ENCODE measurements around the gene RPS15. TPM values are rescaled to one million over a fixed set of nuclear protein-coding genes. Genes with fewer than 3 reads are reported as not detected.

The RPS15 gene
- polyA plus RNA-seq, 1 donor (not counting 4 experiments of a cell fraction or from before 2014, with no cell fraction given): 795 TPM

DNA sequence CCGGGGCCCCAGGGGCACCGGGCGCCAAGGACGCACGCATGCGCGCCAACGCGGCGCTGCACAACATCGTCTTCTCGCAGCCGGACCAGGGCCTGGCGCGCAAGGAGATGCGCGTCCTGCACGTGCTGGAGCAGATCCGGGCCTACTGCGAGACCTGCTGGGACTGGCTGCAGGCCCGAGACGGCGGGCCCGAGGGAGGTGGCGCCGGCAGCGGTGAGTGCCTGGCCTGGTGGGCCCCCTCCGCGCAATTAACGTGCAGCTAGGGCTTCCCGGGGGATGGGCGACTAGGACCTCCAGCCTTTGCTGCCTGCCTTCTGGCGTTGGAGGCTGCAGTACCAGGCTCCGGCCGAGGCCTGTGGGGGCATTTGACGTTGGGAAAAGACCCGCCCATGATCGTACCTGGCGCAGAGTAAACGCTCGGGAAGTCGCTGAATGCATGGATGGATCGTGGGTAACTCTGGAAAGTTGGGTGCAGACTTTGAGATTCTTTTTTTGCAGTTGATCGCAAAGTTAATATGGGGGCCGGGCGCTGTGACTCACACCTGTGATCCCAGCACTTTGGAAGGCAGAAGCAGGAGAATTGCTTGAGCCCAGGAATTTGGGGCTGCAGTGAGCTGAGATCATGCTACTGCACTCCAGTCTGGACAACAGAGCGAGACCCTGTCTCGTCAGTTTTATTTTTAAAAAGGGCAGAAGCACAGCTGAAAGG lies 19.0 kb downstream of the RPS15 start:
- H3K9me3 ChIP-seq (ENCODE audit: control insufficient read depth, low read depth, low read length): no peaks in the 10 kb centered on the region
- H3K9me1 ChIP-seq (ENCODE audit: control insufficient read depth, extremely low read depth, insufficient read depth, low read length): no peaks in the 10 kb centered on the region
- H3K36me3 ChIP-seq (ENCODE audit: control insufficient read depth in 2 of 2, extremely low read depth in 1 of 2, insufficient read depth in 2 of 2, low read length in 2 of 2): no peaks in the 10 kb centered on the region
- no peak overlapping the region for H2AFZ ChIP-seq (ENCODE audit: control insufficient read depth, low read length)
- peaks cover 54% of the 10 kb centered on the region for H3K27me3 ChIP-seq (ENCODE audit: control insufficient read depth, extremely low read depth, insufficient read depth, low read length)
- no peak for TF ChIP-seq EZH2 (IDR thresholded peaks at IDR 0.05; ENCODE audit: low read length)
- TF ChIP-seq, protein P1, sequence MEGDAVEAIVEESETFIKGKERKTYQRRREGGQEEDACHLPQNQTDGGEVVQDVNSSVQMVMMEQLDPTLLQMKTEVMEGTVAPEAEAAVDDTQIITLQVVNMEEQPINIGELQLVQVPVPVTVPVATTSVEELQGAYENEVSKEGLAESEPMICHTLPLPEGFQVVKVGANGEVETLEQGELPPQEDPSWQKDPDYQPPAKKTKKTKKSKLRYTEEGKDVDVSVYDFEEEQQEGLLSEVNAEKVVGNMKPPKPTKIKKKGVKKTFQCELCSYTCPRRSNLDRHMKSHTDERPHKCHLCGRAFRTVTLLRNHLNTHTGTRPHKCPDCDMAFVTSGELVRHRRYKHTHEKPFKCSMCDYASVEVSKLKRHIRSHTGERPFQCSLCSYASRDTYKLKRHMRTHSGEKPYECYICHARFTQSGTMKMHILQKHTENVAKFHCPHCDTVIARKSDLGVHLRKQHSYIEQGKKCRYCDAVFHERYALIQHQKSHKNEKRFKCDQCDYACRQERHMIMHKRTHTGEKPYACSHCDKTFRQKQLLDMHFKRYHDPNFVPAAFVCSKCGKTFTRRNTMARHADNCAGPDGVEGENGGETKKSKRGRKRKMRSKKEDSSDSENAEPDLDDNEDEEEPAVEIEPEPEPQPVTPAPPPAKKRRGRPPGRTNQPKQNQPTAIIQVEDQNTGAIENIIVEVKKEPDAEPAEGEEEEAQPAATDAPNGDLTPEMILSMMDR (optimal IDR thresholded peaks at IDR 0.05 in 1 of 3, IDR thresholded peaks at IDR 0.05 in 1 of 3, conservative IDR thresholded peaks at IDR 0.05 in 1 of 3; ENCODE audit: extremely low read depth in 1 of 3, insufficient read depth in 2 of 3, low read length in 3 of 3): peak in 1 of 3 experiments; percentile 26
- dilution Hi-C loops (cut with MboI; ENCODE audit: extremely low pct_ligation_motif_present, low sequenced_read_pairs): no loop called here
- no peak overlapping the region for H3K4me2 ChIP-seq (ENCODE audit: control insufficient read depth, extremely low read depth, insufficient read depth, low read depth, low read length)
- FAIRE-seq (no peak), DNase-seq (ENCODE audit: low read depth, low spot score) (no peak)
- H3K79me2 ChIP-seq (ENCODE audit: control insufficient read depth, insufficient read depth, low read length): no peaks in the 10 kb centered on the region
- H3K27ac ChIP-seq (ENCODE audit: control insufficient read depth, insufficient read depth, low read length): no peak overlapping the region
- H4K20me1 ChIP-seq (ENCODE audit: control insufficient read depth, extremely low read depth, insufficient read depth, low read length): no peaks in the 10 kb centered on the region
- no peak overlapping the region for H3K9ac ChIP-seq (ENCODE audit: control insufficient read depth, extremely low read depth, insufficient read depth, low read length)
- peaks cover 6% of the 10 kb centered on the region for H3K4me1 ChIP-seq (ENCODE audit: control insufficient read depth, extremely low read depth, insufficient read depth, low read length)
- H3K4me3 ChIP-seq (ENCODE audit: control insufficient read depth in 2 of 3, extremely low read depth in 1 of 3, insufficient read depth in 2 of 3, low read depth in 1 of 3, low read length in 3 of 3): no peak overlapping the region

GRCh38 chr19:1457892-1458291 lies 19.7 kb downstream of the RPS15 start:
- no peak for TF ChIP-seq EZH2 (IDR thresholded peaks at IDR 0.05; ENCODE audit: low read length)
- TF ChIP-seq, protein P1 (optimal IDR thresholded peaks at IDR 0.05 in 1 of 3, IDR thresholded peaks at IDR 0.05 in 1 of 3, conservative IDR thresholded peaks at IDR 0.05 in 1 of 3; ENCODE audit: extremely low read depth in 1 of 3, insufficient read depth in 2 of 3, low read length in 3 of 3): no peak
- no peak overlapping the region for H3K4me2 ChIP-seq (ENCODE audit: control insufficient read depth, extremely low read depth, insufficient read depth, low read depth, low read length)
- H3K9me1 ChIP-seq (ENCODE audit: control insufficient read depth, extremely low read depth, insufficient read depth, low read length): no peaks in the 10 kb centered on the region
- H3K79me2 ChIP-seq (ENCODE audit: control insufficient read depth, insufficient read depth, low read length): no peaks in the 10 kb centered on the region
- H3K4me1 ChIP-seq (ENCODE audit: control insufficient read depth, extremely low read depth, insufficient read depth, low read length): peaks cover 6% of the 10 kb centered on the region
- no peaks in the 10 kb centered on the region for H3K36me3 ChIP-seq (ENCODE audit: control insufficient read depth in 2 of 2, extremely low read depth in 1 of 2, insufficient read depth in 2 of 2, low read length in 2 of 2)
- H3K9ac ChIP-seq (ENCODE audit: control insufficient read depth, extremely low read depth, insufficient read depth, low read length): no peak overlapping the region
- H3K27me3 ChIP-seq (ENCODE audit: control insufficient read depth, extremely low read depth, insufficient read depth, low read length): peaks cover 47% of the 10 kb centered on the region
- no peak for DNase-seq (ENCODE audit: low read depth, low spot score)
- H4K20me1 ChIP-seq (ENCODE audit: control insufficient read depth, extremely low read depth, insufficient read depth, low read length): no peaks in the 10 kb centered on the region
- H3K4me3 ChIP-seq (ENCODE audit: control insufficient read depth in 2 of 3, extremely low read depth in 1 of 3, insufficient read depth in 2 of 3, low read depth in 1 of 3, low read length in 3 of 3): no peak overlapping the region
- FAIRE-seq: no peak
- no peaks in the 10 kb centered on the region for H3K9me3 ChIP-seq (ENCODE audit: control insufficient read depth, low read depth, low read length)
- H2AFZ ChIP-seq (ENCODE audit: control insufficient read depth, low read length): no peak overlapping the region
- no peak overlapping the region for H3K27ac ChIP-seq (ENCODE audit: control insufficient read depth, insufficient read depth, low read length)
- dilution Hi-C loops (cut with MboI; ENCODE audit: extremely low pct_ligation_motif_present, low sequenced_read_pairs): no loop called here

Data from keratinocyte (primary cell).